GM12873 (cell line): ENCODE data around the gene GRIN2A.

Experiments used
- CTCF ChIP-seq: IDR thresholded peaks from 2 replicates; pipeline ENCODE4 v1.5.1; 2012; ENCODE audit warnings: low read depth, mild to moderate bottlenecking, moderate library complexity, low read length, control low read depth; ENCODE audit not compliant: insufficient read depth; ENCODE audit errors: missing control alignments

Gene GRIN2A

GRCh38 chr16:10130538-10130937 is 51.7 kb downstream of the GRIN2A start:
- no peak for TF ChIP-seq CTCF

GRCh38 chr16:10128397-10129258 is 53.6 kb downstream of the GRIN2A start:
- no peak for TF ChIP-seq CTCF

GRCh38 chr16:10126686-10127085 is 55.5 kb downstream of the GRIN2A start:
- no peak for TF ChIP-seq CTCF

GRCh38 chr16:10123141-10123540 is 59.1 kb downstream of the GRIN2A start:
- no peak for TF ChIP-seq CTCF

- peak; percentile 42 for TF ChIP-seq CTCF
Measured at GRCh38 chr16:10122546-10122945, 59.7 kb downstream of the GRIN2A start.

GRCh38 chr16:10121897-10122425 is 60.3 kb downstream of the GRIN2A start:
- no peak for TF ChIP-seq CTCF

GRCh38 chr16:10121491-10121890 is 60.7 kb downstream of the GRIN2A start:
- TF ChIP-seq CTCF = no peak
